ENCODE data around the gene SHISA9.

The SHISA9 gene

GRCh38 chr16:12868788-12869187 is 32.6 kb upstream of the SHISA9 start:
- no peak for DNase-seq (ENCODE audit: low read depth)
- no peak overlapping the region for H3K4me3 ChIP-seq (ENCODE audit: low read depth, low read length)
- TF ChIP-seq CTCF (IDR thresholded peaks at IDR 0.05; ENCODE audit: control insufficient read depth, extremely low read depth, insufficient read depth): no peak

GRCh38 chr16:12869698-12870427 is 31.5 kb upstream of the SHISA9 start:
- no peak for DNase-seq (ENCODE audit: low read depth)
- TF ChIP-seq CTCF (IDR thresholded peaks at IDR 0.05; ENCODE audit: control insufficient read depth, extremely low read depth, insufficient read depth): no peak

GRCh38 chr16:12871784-12872183 is 29.6 kb upstream of the SHISA9 start:
- TF ChIP-seq CTCF (IDR thresholded peaks at IDR 0.05; ENCODE audit: control insufficient read depth, extremely low read depth, insufficient read depth): no peak
- no peak overlapping the region for H3K4me3 ChIP-seq (ENCODE audit: low read depth, low read length)
- DNase-seq (ENCODE audit: low read depth): no peak

More at GRCh38 chr16:12869698-12870427, 31.5 kb upstream of the SHISA9 start:
- no peak overlapping the region for H3K4me3 ChIP-seq (ENCODE audit: low read depth, low read length)

GRCh38 chr16:12874186-12874585 is 27.2 kb upstream of the SHISA9 start:
- no peak for TF ChIP-seq CTCF (IDR thresholded peaks at IDR 0.05; ENCODE audit: control insufficient read depth, extremely low read depth, insufficient read depth)
- DNase-seq (ENCODE audit: low read depth): no peak
- no peak overlapping the region for H3K4me3 ChIP-seq (ENCODE audit: low read depth, low read length)

GRCh38 chr16:12876778-12877177 is 24.6 kb upstream of the SHISA9 start:
- TF ChIP-seq CTCF (IDR thresholded peaks at IDR 0.05; ENCODE audit: control insufficient read depth, extremely low read depth, insufficient read depth): no peak
- no peak overlapping the region for H3K4me3 ChIP-seq (ENCODE audit: low read depth, low read length)
- DNase-seq (ENCODE audit: low read depth): no peak

- no peak for DNase-seq (ENCODE audit: low read depth)
- no peak overlapping the region for H3K4me3 ChIP-seq (ENCODE audit: low read depth, low read length)
- no peak for TF ChIP-seq CTCF (IDR thresholded peaks at IDR 0.05; ENCODE audit: control insufficient read depth, extremely low read depth, insufficient read depth)
These were observed 22.4 kb upstream of the SHISA9 start for GRCh38 chr16:12878973-12879372.

- TF ChIP-seq CTCF (IDR thresholded peaks at IDR 0.05; ENCODE audit: control insufficient read depth, extremely low read depth, insufficient read depth): no peak
- no peak overlapping the region for H3K4me3 ChIP-seq (ENCODE audit: low read depth, low read length)
These were observed 21.6 kb upstream of the SHISA9 start for GRCh38 chr16:12879812-12880211.

More at GRCh38 chr16:12879812-12880211, 21.6 kb upstream of the SHISA9 start:
- no peak for DNase-seq (ENCODE audit: low read depth)
